DMS153 treated with DMSO at 0.1 percent for 48 hours (cell line): Measurements from ENCODE around the gene CBX4.
A peak's percentile ranks its signal among the peaks of the same experiment; 100 is the strongest.

Experiments
- DNase-seq: peaks from one replicate; lab custom pipeline; 2025; ENCODE audit not compliant: unreplicated experiment; lab: John Stamatoyannopoulos, UW

The CBX4 gene

GRCh38 chr17:79814974-79815835 is 24.0 kb downstream of the CBX4 start:
- no peak for DNase-seq

- DNase-seq: no peak
Measured at GRCh38 chr17:79814127-79814973, 24.9 kb downstream of the CBX4 start.

GRCh38 chr17:79813297-79814126 is 25.7 kb downstream of the CBX4 start:
- no peak for DNase-seq

- no peak for DNase-seq
Measured at GRCh38 chr17:79812353-79813258, 26.6 kb downstream of the CBX4 start.

- DNase-seq: no peak
Measured at GRCh38 chr17:79811868-79812352, 27.3 kb downstream of the CBX4 start.

GRCh38 chr17:79811011-79811867 is 28.0 kb downstream of the CBX4 start:
- DNase-seq: peak; percentile 70

GRCh38 chr17:79810130-79811010 is 28.9 kb downstream of the CBX4 start:
- peak; percentile 78 for DNase-seq

GRCh38 chr17:79809530-79810129 is 29.6 kb downstream of the CBX4 start:
- DNase-seq: no peak

- DNase-seq: peak; percentile 72
Measured at GRCh38 chr17:79808763-79809529, 30.3 kb downstream of the CBX4 start.

GRCh38 chr17:79806863-79807720 is 32.1 kb downstream of the CBX4 start:
- DNase-seq: no peak

GRCh38 chr17:79806446-79806760 is 32.8 kb downstream of the CBX4 start:
- no peak for DNase-seq

- DNase-seq: no peak
Measured at GRCh38 chr17:79804856-79805696, 34.2 kb downstream of the CBX4 start.

- DNase-seq: no peak
Measured at GRCh38 chr17:79803997-79804855, 35.0 kb downstream of the CBX4 start.

- no peak for DNase-seq
Measured at GRCh38 chr17:79803421-79803996, 35.7 kb downstream of the CBX4 start.
